Heart left ventricle (tissue), 13 donors: ENCODE measurements around the gene RXRA.

Experiments
- POLR2A ChIP-seq, 2 donors: fragments of 450-650 bp; IDR thresholded peaks; one replicate each; pipeline ENCODE4 v1.6.1; 2017; ENCODE audit warnings: antibody characterized with exemption in 2 of 2, mild to moderate bottlenecking in 2 of 2, moderate library complexity in 2 of 2
- TF ChIP-seq, protein P1 (sequence below), 12 donors: fragments of 200-600 bp; sonication (generic) in 4 of 12; IDR thresholded peaks; one replicate each; pipeline versions ENCODE4 v1.5.0 to v1.8.0; 2018 to 2022; ENCODE audit warnings: antibody characterized with exemption in 12 of 12, mild to moderate bottlenecking in 5 of 12
- donor health status: ischemic (EF 13 %, LVEDD 7.1; RV severe dilation, severe dysfunction).
- donor health status: DM: no; HTN: yes; CAD: no.
- donor health status: DM: no; HTN: no; CAD: no.
- donor health status: ischemic (EF 25% LVEDD 6.9; RV normal size, moderate dysfunction).
- donor health status: ischemic (EF 25% LVEDD 5.7; RV mildly dilated, moderate dysfunction).
- donor health status: ischemic (EF 35%, LVEDD 5.7; RV mildly dilated, moderate dysfunction).
- donor health status: nonischemic (EF 11% LVEDD 7.7; RV severe dilation, severe dysfunction).
- donor health status: DM: yes; HTN: yes; CAD: no.
- donor health status: PGD.
- donor health status: ischemic (EF 29% LVEDD 5.4; RV normal size, mild dysfunction).
- donor health status: nonischemic (EF 23%, LVEDD 6.1; RV moderate dilation, normal function).

DNA sequence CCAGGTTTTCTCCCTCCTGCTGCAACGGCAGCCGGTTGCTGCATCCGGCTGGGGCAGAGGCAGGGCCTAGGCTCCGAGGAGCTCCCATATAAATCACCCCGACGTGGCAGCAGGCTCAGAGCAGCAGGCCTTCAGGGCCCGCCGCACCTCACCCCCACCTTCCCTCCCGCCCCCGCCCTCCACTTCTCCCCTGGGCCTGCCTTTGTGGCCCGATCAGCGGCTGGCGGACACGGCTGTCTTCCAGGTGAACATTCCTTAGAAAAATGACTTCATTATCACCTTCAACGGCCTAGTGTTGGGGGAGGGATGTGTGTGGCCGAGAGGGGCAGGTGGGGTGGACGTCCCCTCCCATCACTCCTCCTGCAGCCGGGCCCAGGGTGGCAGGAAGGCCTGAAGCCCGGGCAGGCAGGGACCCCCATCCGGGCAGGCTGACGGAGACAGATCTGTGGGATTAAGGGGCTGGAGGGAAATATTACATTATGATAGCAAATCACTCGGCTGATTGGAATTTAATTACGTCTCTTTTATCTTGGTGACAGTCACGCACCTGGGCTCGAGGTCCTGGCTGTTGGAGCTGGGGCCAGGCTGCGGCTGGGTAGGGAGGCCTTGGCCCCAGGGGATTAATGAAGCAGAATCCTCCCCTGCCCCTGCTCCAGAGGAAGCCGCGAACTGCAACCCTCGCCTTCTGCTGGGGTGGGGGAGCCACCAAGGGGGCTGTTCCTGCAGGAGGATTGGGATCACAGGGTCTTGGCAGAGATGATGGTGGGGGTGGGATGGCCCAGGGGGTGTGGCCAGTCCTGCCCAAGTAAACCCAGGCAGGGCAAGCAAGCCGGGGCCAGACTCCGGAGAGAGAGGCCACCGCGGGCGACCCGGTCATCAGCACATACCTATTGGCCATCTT, 38.4 kb upstream of the RXRA start:
- TF ChIP-seq, protein P1, sequence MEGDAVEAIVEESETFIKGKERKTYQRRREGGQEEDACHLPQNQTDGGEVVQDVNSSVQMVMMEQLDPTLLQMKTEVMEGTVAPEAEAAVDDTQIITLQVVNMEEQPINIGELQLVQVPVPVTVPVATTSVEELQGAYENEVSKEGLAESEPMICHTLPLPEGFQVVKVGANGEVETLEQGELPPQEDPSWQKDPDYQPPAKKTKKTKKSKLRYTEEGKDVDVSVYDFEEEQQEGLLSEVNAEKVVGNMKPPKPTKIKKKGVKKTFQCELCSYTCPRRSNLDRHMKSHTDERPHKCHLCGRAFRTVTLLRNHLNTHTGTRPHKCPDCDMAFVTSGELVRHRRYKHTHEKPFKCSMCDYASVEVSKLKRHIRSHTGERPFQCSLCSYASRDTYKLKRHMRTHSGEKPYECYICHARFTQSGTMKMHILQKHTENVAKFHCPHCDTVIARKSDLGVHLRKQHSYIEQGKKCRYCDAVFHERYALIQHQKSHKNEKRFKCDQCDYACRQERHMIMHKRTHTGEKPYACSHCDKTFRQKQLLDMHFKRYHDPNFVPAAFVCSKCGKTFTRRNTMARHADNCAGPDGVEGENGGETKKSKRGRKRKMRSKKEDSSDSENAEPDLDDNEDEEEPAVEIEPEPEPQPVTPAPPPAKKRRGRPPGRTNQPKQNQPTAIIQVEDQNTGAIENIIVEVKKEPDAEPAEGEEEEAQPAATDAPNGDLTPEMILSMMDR (IDR thresholded peaks at IDR 0.05) = no peak
- no peak for TF ChIP-seq POLR2A (IDR thresholded peaks at IDR 0.05)
